K562 (cell line): Measurements from ENCODE around the gene WDR90. TPM values are rescaled to one million over a fixed set of nuclear protein-coding genes. Genes with fewer than 3 reads are reported as not detected.
A peak's percentile ranks its signal among the peaks of the same experiment; 100 is the strongest.

ENCODE experiments used
- ATAC-seq: fragments of 200-7000 bp; cut with Tn5 transposase; 3 replicates; pipeline ENCODE4 v1.9.1; 2020; ENCODE audit warnings: moderate library complexity
- BruUV-seq: library from RNA; stranded (reverse); fragments of 400-500 nt; replicated peaks from 2 replicates; lab custom pipeline; 2021; lab: Mats Ljungman, UMichigan
- CTCF ChIA-PET: fragments of 300-600 bp; formaldehyde crosslinking; extraction: SDS; loops from one replicate; lab custom pipeline; 2021; ENCODE audit warnings: low intra/inter-chr PET ratio; lab: Yijun Ruan, JAX
- POLR2A ChIA-PET: fragments of 300-600, 350-650 bp; sonication (Branson Sonifier 250); formaldehyde crosslinking; extraction: SDS; loops from one replicate; lab custom pipeline; 2021; ENCODE audit warnings: antibody characterized with exemption, inconsistent platforms; lab: Yijun Ruan, JAX
- DNase-seq, 4 experiments: peaks; one replicate each; pipeline versions ENCODE4 v3.0.0 to v3.0.0-alpha.2; 2011 to 2018; ENCODE audit warnings: low spot score in 3 of 4, mixed read lengths in 3 of 4; ENCODE audit errors: extremely low read depth in 1 of 4
- FAIRE-seq: peaks from 2 replicates; lab custom pipeline; 2011; peaks lifted over from hg19 to GRCh38; lab: Jason Lieb, UNC
- H2AFZ ChIP-seq: 2 replicates; pipeline ENCODE4 v1.6.0; 2011; ENCODE audit warnings: low read depth, low read length, control low read depth, inconsistent platforms
- H3K27ac ChIP-seq: fragments of 200-600 bp; 3 replicates; pipeline ENCODE4 v1.8.0; 2011; ENCODE audit warnings: low read depth, mild to moderate bottlenecking, control low read depth, inconsistent platforms, low read length, moderate library complexity, mixed read lengths; ENCODE audit errors: extremely low read depth
- H3K27me3 ChIP-seq, 2 experiments: fragments of 300-600 bp in 1 of 2; 2 replicates in 1 of 2; 3 replicates in 1 of 2; pipeline versions ENCODE4 v1.6.0 to v1.8.0; 2011; ENCODE audit warnings: inconsistent platforms in 2 of 2, low read length in 2 of 2, mild to moderate bottlenecking in 1 of 2, mixed read lengths in 1 of 2, moderate library complexity in 1 of 2; ENCODE audit not compliant: control insufficient read depth in 2 of 2, insufficient read depth in 2 of 2
- H3K36me3 ChIP-seq: fragments of 300-600 bp; 3 replicates; pipeline ENCODE4 v1.8.0; 2011; ENCODE audit warnings: mild to moderate bottlenecking, low read length, inconsistent platforms; ENCODE audit not compliant: control insufficient read depth, insufficient read depth
- H3K4me1 ChIP-seq, 2 experiments: fragments of 200-600 bp in 1 of 2; replicated peaks in 1 of 2; 2 replicates in 1 of 2; 3 replicates in 1 of 2; pipeline versions ENCODE4 v1.5.1 to v1.8.0; 2011; ENCODE audit warnings: inconsistent platforms in 2 of 2, low read length in 2 of 2, mild to moderate bottlenecking in 1 of 2, mixed read lengths in 1 of 2, moderate library complexity in 1 of 2; ENCODE audit not compliant: control insufficient read depth in 2 of 2, insufficient read depth in 2 of 2
- H3K4me2 ChIP-seq: 2 replicates; pipeline ENCODE4 v1.6.1; 2011; ENCODE audit warnings: low read length, control low read depth, inconsistent platforms, mixed read lengths; ENCODE audit not compliant: insufficient read depth
- H3K4me3 ChIP-seq: fragments of 200-600 bp; sonication (generic), shearing (Covaris generic); 2 replicates; pipeline ENCODE4 v1.5.1; 2016; ENCODE audit warnings: control low read depth, inconsistent platforms
- H3K79me2 ChIP-seq: fragments of 200-600 bp; 3 replicates; pipeline ENCODE4 v1.8.0; 2011; ENCODE audit warnings: low read length, inconsistent platforms; ENCODE audit not compliant: control insufficient read depth, insufficient read depth
- H3K9ac ChIP-seq, 2 experiments: 2 replicates each; pipeline versions ENCODE4 v1.6.0 to v1.6.1; 2011; ENCODE audit warnings: low read depth in 2 of 2, low read length in 2 of 2, control low read depth in 1 of 2, inconsistent platforms in 1 of 2, mild to moderate bottlenecking in 1 of 2, mixed read lengths in 1 of 2; ENCODE audit not compliant: insufficient read depth in 1 of 2
- H3K9me1 ChIP-seq: one replicate; pipeline ENCODE4 v1.6.0; 2011; ENCODE audit warnings: inconsistent platforms, mild to moderate bottlenecking, low read length, moderate library complexity; ENCODE audit not compliant: control insufficient read depth, insufficient read depth
- H3K9me3 ChIP-seq: replicated peaks from 2 replicates; pipeline ENCODE4 v1.5.1; 2011; ENCODE audit warnings: low read depth, low read length, inconsistent platforms; ENCODE audit not compliant: control insufficient read depth, insufficient read depth
- H4K20me1 ChIP-seq: replicated peaks from 2 replicates; pipeline ENCODE4 v1.6.1; 2011; ENCODE audit warnings: low read length, inconsistent platforms, mixed read lengths; ENCODE audit not compliant: control insufficient read depth, insufficient read depth
- CAMTA2 ChIP-seq: fragments of 250-450 bp; sonication (Bioruptor Pico); conservative IDR thresholded peaks from 2 replicates; pipeline ENCODE4 v1.5.1; 2022
- CEBPG ChIP-seq, 3 experiments: fragments of 200-800 bp in 1 of 3; sonication (Bioruptor generic) in 1 of 3; sonication (generic) in 1 of 3; formaldehyde crosslinking in 1 of 3; IDR thresholded peaks in 2 of 3; conservative IDR thresholded peaks in 1 of 3; 2 replicates each; pipeline versions ENCODE4 v1.6.1 to v1.8.0; 2016 to 2022; ENCODE audit warnings: missing compliant biosample characterization in 2 of 3, missing genetic modification characterization in 2 of 3, mild to moderate bottlenecking in 1 of 3, missing genetic modification reagents in 1 of 3
- GABPA ChIP-seq: fragments of 200-800 bp; sonication (Bioruptor generic); conservative IDR thresholded peaks from 2 replicates; pipeline ENCODE4 v1.6.1; 2016; ENCODE audit warnings: low read depth, missing genetic modification characterization, missing compliant biosample characterization
- HDGF ChIP-seq: fragments of 450-650 bp; IDR thresholded peaks from 2 replicates; pipeline ENCODE4 v1.6.1; 2016
- MBD1 ChIP-seq: fragments of 250-450 bp; sonication (Bioruptor Pico); IDR thresholded peaks from 2 replicates; pipeline ENCODE4 v1.8.0; 2022; ENCODE audit warnings: inconsistent platforms
- MCM7 ChIP-seq, 2 experiments: fragments of 450-650 bp; IDR thresholded peaks; 2 replicates each; pipeline ENCODE4 v1.6.1; 2016 to 2018
- NFYB ChIP-seq: IDR thresholded peaks from 2 replicates; pipeline ENCODE4 v1.6.1; 2011; ENCODE audit warnings: mild to moderate bottlenecking, moderate library complexity; ENCODE audit not compliant: insufficient read length; ENCODE audit errors: extremely low read depth
- RFX7 ChIP-seq: fragments of 250-450 bp; sonication (Bioruptor Pico); IDR thresholded peaks from 2 replicates; pipeline ENCODE4 v1.5.1; 2021; ENCODE audit warnings: mild to moderate bottlenecking
- RHOXF2B ChIP-seq: fragments of 250-450 bp; sonication (Bioruptor Pico); conservative IDR thresholded peaks from 2 replicates; pipeline ENCODE4 v1.5.1; 2021
- U2AF1 ChIP-seq: fragments of 200-400 bp; formaldehyde crosslinking; optimal IDR thresholded peaks from 2 replicates; pipeline ENCODE3; 2017; ENCODE audit warnings: mild to moderate bottlenecking, low read depth, low read length, moderate library complexity
- XRCC3 ChIP-seq: fragments of 450-650 bp; IDR thresholded peaks from 2 replicates; pipeline ENCODE4 v1.6.1; 2017; ENCODE audit warnings: mild to moderate bottlenecking, moderate library complexity
- ZNF398 ChIP-seq: fragments of 250-450 bp; sonication (Bioruptor Pico); IDR thresholded peaks from 2 replicates; pipeline ENCODE4 v1.8.0; 2021; ENCODE audit warnings: moderate library complexity, mild to moderate bottlenecking, inconsistent platforms
- WGBS: fragments of 100-300 bp; shearing (Covaris generic); methylation state at CpG from one replicate; pipeline ENCODE4 v1.1.6; 2016; ENCODE audit warnings: low coverage, mixed read lengths; ENCODE audit not compliant: insufficient coverage; ENCODE audit errors: missing lambda C conversion rate; 5-methylcytosine and 5-hydroxymethylcytosine counted together
- in situ Hi-C: fragments of 300-500 bp; cut with MboI; formaldehyde crosslinking; loops from 4 replicates; pipeline ENCODE4 v1.15.0; 2018; ENCODE audit warnings: inconsistent platforms, mixed read lengths
- intact Hi-C: fragments of 100-400 bp; cut with micrococcal nuclease; formaldehyde crosslinking; loops from 2 replicates; pipeline ENCODE4 v1.14.2; 2022
- polyA plus RNA-seq, 8 experiments: library from polyadenylated mRNA; depleted of rRNA in 4 of 8; stranded (reverse) in 5 of 8; unstranded in 3 of 8; fragments of >200 nt; fragmentation: Nextera tagmentation in 2 of 8; fragmentation: Illumina TruSeq in 1 of 8; extraction: Ambion mirVana in 2 of 8; extraction: Trizol in 1 of 8; gene quantifications; 2 replicates each; pipeline versions ENCODE4 v1.2.1 to v1.2.3, GENCODE V29; 2011 to 2014; ENCODE audit warnings: inconsistent platforms in 1 of 8, missing spikeins in 1 of 8
- total RNA-seq, 7 experiments: library from RNA; depleted of rRNA in 6 of 7; stranded (reverse); fragments of >200 nt in 6 of 7; fragmentation: Illumina TruSeq in 2 of 7; extraction: Trizol in 2 of 7; gene quantifications; 2 replicates each; pipeline versions ENCODE4 v1.2.1 to v1.2.3, GENCODE V29; 2011 to 2021; ENCODE audit warnings: low replicate concordance in 1 of 7
- TF ChIP-seq, protein P1 (sequence below): IDR thresholded peaks from 2 replicates; pipeline ENCODE4 v1.6.1; 2011; ENCODE audit not compliant: insufficient read length; ENCODE audit errors: extremely low read depth
- TF ChIP-seq, protein P2 (sequence below): fragments of 250-450 bp; sonication (Bioruptor Pico); IDR thresholded peaks from 2 replicates; pipeline ENCODE4 v1.4.0; 2020; ENCODE audit warnings: mild to moderate bottlenecking, moderate library complexity

Gene WDR90
- total and polyA plus RNA-seq, 9 of the 15 experiments (the other 6 are each of a cell fraction or from before 2014, with no cell fraction given): 0.44 to 12.6 (median 3.3) TPM

- H3K27ac ChIP-seq: no peak overlapping the region
- H2AFZ ChIP-seq: no peak overlapping the region
- CTCF ChIA-PET: no interaction called here
- no TSS peak for BruUV-seq
- no peak overlapping the region for H3K4me2 ChIP-seq
- in situ Hi-C loops: no loop called here
- H3K36me3 ChIP-seq: peaks cover 8% of the 10 kb centered on the region; the same call in 1 of the 3 replicates
- H3K4me1 ChIP-seq: peaks cover 0 to 26% of the 10 kb centered on the region in 2 experiments; a peak in 2 of 5 replicates
- H3K27me3 ChIP-seq: no peaks in the 10 kb centered on the region
- peaks cover 26% of the 10 kb centered on the region for H3K79me2 ChIP-seq
- POLR2A ChIA-PET: interaction anchor here (0.5 to 1.4 kb wide), 5 partner anchors 10 to 1546 kb away, joined by 3 to 7 read pairs (median 4); partner anchors contain the start of gene TRAF7
- FAIRE-seq (no peak), ATAC-seq (no peak), DNase-seq (no peak)
- H3K9me1 ChIP-seq: no peaks in the 10 kb centered on the region
- WGBS: 93% methylated on average over 13 of the region's 14 CpGs
- H3K9me3 ChIP-seq: peaks cover 4% of the 10 kb centered on the region; the same call in 1 of the 2 replicates
- H4K20me1 ChIP-seq: no peaks in the 10 kb centered on the region
- H3K9ac ChIP-seq: peak overlapping the region in 1 of 2 experiments; percentile 26; a peak in 1 of 4 replicates
- intact Hi-C loops: no loop called here
- no peak overlapping the region for H3K4me3 ChIP-seq
- TF ChIP-seq XRCC3 (no peak), NFYB (no peak), MCM7 (IDR thresholded peaks at IDR 0.05) (no peak), CEBPG (CRISPR knock-in tag; IDR thresholded peaks at IDR 0.05) (no peak), CEBPG (tag; conservative IDR thresholded peaks at IDR 0.05 in 1 of 2, IDR thresholded peaks at IDR 0.05 in 1 of 2) (no peak), RFX7 (CRISPR knock-in tag) (no peak), MBD1 (CRISPR knock-in tag) (no peak), GABPA (tag) (no peak), CAMTA2 (CRISPR knock-in tag) (no peak), ZNF398 (CRISPR knock-in tag) (no peak), U2AF1 (no peak), HDGF (no peak), RHOXF2B (no peak)
- TF ChIP-seq, protein P1, sequence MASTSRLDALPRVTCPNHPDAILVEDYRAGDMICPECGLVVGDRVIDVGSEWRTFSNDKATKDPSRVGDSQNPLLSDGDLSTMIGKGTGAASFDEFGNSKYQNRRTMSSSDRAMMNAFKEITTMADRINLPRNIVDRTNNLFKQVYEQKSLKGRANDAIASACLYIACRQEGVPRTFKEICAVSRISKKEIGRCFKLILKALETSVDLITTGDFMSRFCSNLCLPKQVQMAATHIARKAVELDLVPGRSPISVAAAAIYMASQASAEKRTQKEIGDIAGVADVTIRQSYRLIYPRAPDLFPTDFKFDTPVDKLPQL: no peak
- TF ChIP-seq, protein P2, sequence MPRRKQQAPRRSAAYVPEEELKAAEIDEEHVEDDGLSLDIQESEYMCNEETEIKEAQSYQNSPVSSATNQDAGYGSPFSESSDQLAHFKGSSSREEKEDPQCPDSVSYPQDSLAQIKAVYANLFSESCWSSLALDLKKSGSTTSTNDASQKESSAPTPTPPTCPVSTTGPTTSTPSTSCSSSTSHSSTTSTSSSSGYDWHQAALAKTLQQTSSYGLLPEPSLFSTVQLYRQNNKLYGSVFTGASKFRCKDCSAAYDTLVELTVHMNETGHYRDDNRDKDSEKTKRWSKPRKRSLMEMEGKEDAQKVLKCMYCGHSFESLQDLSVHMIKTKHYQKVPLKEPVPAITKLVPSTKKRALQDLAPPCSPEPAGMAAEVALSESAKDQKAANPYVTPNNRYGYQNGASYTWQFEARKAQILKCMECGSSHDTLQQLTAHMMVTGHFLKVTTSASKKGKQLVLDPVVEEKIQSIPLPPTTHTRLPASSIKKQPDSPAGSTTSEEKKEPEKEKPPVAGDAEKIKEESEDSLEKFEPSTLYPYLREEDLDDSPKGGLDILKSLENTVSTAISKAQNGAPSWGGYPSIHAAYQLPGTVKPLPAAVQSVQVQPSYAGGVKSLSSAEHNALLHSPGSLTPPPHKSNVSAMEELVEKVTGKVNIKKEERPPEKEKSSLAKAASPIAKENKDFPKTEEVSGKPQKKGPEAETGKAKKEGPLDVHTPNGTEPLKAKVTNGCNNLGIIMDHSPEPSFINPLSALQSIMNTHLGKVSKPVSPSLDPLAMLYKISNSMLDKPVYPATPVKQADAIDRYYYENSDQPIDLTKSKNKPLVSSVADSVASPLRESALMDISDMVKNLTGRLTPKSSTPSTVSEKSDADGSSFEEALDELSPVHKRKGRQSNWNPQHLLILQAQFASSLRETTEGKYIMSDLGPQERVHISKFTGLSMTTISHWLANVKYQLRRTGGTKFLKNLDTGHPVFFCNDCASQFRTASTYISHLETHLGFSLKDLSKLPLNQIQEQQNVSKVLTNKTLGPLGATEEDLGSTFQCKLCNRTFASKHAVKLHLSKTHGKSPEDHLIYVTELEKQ: no peak
Measured at GRCh38 chr16:609984-610383, 39.2 kb upstream of the WDR90 start.
